ENCODE data around the gene PRG3.

DNA sequence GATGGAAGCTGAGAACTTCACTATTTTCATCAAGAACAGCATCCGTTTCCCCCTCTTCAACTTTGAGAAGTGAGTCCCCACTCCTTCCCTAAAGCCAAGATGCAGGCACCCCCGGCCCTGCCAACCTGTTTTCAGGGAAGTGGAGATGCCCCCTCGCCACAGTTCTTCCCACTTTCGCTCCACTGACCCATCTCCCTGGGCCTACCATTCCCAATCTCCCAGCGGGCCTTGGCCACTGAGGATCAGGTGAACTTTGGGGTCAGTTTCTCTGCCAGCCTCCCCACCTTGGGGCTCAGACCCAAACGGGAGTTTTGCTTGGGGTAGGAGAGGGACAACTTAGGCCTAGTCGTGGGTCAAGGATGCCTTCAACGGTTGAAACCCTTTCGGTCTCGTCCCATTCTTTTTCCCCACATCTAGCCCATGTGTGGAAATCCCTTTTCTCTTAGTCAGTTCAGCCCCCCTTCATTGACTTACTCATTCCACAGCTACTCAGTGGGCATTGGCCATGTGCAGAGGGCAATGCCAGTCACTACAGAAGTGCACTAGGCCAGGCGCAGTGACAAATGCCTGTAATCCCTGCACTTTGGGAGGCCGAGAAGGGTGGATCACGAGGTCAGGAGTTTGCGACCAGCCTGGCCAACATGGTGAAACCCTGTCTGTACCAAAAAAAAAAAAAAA is 32.2 kb downstream of the PRG3 start:
- TF ChIP-seq POLR2A (IDR thresholded peaks at IDR 0.05) = no peak
- TF ChIP-seq, protein P1, sequence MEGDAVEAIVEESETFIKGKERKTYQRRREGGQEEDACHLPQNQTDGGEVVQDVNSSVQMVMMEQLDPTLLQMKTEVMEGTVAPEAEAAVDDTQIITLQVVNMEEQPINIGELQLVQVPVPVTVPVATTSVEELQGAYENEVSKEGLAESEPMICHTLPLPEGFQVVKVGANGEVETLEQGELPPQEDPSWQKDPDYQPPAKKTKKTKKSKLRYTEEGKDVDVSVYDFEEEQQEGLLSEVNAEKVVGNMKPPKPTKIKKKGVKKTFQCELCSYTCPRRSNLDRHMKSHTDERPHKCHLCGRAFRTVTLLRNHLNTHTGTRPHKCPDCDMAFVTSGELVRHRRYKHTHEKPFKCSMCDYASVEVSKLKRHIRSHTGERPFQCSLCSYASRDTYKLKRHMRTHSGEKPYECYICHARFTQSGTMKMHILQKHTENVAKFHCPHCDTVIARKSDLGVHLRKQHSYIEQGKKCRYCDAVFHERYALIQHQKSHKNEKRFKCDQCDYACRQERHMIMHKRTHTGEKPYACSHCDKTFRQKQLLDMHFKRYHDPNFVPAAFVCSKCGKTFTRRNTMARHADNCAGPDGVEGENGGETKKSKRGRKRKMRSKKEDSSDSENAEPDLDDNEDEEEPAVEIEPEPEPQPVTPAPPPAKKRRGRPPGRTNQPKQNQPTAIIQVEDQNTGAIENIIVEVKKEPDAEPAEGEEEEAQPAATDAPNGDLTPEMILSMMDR (IDR thresholded peaks at IDR 0.05) = no peak
